ENCODE data around the gene GRID2IP. TPM values are rescaled to one million over a fixed set of nuclear protein-coding genes. Genes with fewer than 3 reads are reported as not detected.
A peak's percentile ranks its signal among the peaks of the same experiment; 100 is the strongest.
"Not testable (repeated sequence)": the region's sequence is repeated elsewhere in the genome, so short reads cannot be mapped to it uniquely, and the experiment has no call there.

Gene GRID2IP
- total RNA-seq, 1 experiment from 2014 or later, result 0.03 TPM

DNA sequence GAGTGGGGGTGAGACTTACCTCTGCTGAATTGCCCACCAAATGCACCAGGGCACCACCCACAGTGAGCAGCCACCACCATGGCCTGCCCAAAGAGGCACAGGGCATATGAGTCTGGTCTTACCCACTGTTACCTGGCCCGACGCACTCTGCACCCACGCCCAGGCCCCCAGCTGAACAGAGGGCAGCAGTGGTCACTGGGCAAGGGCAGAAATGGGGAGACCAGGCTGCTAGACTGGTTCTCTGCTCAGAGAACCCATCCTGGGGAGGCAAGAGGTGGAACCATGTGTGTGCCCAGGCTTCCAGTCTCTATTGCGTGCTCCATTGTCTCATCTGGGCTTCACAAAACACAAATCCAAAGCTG, 64.1 kb downstream of the GRID2IP start:
- no peak for DNase-seq (ENCODE audit: low spot score)

DNA sequence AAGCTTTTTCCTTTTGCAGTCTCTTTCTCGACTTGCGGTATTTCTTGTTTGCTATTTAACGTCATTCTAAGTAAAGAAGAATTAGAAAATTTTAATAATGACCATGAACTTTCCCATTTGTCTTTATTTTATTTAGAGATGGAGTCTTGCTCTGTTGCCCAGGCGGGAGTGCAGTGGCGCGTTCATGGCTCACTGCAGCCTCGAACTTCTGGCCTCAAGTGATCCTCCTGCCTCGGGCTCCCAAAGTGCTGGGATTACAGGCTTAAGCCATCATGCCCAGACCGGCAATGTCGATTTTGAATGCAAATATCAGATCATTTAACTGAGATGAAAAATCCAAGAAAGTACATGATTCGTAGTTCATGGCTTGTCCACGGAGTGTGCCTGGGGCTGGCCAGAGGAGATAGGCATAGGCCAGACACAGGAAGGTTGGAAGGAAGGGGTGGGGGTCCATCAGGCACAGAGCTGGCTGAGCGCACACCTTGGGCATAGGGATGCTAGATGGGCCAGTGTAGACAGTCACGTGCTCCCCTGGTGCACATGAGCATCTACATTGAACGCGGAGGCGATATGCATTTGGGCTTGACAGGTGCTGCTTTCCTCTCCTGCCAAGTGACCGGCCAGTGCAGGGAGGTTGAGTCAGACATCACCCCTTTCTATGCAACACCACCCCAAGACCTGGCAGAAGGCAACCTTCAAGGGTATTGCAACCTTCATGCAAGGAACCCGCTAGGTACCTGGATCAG, 64.7 kb downstream of the GRID2IP start:
- no peak for DNase-seq (ENCODE audit: low spot score)

DNA sequence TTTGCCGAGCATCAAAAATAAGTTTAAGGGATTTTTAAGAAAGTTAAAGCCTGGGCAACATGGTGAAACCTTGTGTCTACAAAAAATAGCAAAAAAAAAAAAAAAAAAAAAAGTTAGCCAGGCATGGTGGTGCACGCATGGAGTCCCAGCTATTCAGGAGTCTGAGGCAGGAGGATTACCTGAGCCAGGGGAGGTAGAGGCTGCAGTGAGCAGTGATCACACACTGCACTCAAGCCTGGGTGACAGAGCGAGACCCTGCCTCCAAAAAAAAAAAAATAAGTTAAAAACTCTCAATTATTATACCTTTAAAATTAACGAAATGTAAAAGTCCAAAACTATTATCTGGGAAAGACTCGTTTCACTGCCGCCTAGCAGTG, 68.5 kb downstream of the GRID2IP start:
- DNase-seq (ENCODE audit: low spot score), result no peak

DNA sequence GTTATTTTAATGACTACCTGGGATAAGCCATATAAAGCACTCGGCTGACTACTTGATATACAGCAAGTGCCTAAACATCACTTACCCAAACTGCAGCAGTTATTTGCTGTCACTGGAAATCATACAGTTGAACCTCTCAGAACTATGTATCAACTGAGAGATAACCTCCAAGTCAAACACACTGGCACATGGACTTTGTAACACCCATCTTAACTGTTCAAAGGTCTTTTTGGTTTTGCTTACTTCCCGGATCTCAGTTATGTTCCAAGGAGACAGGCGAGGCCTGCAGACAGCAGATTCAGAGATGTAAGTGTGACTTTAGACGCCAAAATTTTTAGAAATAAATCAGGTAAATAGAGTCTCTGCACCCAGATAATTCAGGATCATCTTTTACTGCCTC, 69.0 kb downstream of the GRID2IP start:
- no peak for DNase-seq (ENCODE audit: low spot score)

DNA sequence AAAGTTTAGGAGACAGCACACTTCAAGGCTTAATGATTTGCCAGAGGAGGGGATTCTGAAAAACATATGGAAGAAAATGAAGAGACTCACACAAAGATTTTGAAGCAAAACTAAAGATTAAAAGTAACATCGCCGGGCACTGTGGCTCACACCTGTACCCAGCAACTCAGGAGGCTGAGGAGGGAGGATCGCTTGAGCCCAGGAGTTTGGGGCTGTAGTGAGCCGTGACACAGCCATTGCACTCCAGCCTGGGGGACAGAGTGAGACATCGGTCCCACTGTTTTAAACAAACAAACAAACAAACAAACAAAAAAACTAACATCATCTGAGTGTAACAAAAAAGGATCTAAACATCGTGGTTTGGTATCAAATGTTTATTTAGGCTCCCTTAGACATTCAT, 69.8 kb downstream of the GRID2IP start:
- no peak for DNase-seq (ENCODE audit: low spot score)

DNA sequence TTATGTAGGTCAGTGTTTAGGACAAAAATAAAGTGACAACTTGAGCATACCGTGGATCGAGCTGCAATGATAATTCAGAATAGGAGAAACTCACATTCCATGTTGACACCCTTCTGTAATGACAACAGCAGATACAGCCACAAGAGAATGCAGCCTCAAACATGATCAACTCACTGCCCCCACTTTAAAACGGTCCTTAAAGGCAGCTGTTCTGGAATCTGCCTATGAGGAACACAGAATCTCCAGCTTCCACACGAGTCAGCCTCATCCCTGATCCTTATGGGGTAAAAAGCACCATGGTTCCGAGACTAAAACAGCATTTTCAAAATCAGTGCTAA, 71.0 kb downstream of the GRID2IP start:
- no peak for DNase-seq (ENCODE audit: low spot score)

DNA sequence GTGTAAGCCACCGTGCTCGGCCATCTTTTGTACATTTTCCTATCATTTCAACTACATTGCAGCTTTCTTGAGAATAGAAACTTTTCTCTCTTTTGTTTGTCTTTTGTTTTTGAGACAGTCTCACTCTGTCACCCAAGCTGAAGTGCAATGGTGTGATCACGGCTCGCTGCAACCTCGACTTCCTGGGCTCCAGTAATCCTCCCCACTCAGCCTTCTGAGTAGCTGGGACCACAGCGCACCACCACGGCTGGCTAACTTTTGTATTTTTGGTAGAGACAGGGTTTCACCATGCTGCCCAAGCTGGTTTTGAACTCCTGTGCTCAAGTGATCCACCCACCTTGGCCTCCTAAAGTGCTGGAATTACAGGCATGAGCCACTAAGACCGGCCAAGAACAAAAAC, 72.2 kb downstream of the GRID2IP start:
- DNase-seq (ENCODE audit: low spot score), result no peak

DNA sequence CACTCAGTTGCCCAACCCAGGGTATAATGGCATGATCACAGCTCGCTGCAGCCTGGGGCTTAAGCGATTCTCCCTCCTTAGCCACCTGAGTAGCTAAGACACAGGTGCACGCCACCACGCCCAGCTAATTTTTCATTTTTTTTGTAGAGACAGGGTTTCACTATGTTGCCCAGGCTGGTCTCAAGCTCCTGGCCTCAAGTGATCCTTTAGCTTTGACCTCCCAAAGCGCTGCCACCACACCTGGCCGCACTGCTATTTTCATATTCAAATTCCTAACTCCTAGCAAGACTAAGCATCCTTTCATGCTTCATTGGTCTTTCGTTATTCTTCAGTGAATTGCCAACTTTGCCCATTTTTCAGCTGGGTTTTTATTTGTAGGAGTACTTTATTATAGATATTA, 73.1 kb downstream of the GRID2IP start:
- no peak for DNase-seq (ENCODE audit: low spot score)

DNA sequence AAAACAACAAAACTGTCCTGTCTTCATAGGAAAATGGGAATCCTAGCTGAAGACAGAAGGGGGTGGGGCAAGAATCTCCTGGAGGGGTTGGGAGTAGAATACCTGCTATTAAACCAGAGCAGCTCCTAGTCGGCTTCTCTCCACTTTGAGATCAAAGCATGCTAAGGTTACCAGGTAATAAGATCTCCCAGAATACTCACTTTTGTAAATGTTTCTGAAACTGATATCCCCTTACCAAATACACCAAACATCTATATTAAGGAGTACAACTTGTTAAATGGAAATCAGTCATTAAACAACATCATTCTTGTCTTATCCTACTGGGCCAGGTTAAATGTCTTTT, 74.0 kb downstream of the GRID2IP start:
- no peak for DNase-seq (ENCODE audit: low spot score)

DNA sequence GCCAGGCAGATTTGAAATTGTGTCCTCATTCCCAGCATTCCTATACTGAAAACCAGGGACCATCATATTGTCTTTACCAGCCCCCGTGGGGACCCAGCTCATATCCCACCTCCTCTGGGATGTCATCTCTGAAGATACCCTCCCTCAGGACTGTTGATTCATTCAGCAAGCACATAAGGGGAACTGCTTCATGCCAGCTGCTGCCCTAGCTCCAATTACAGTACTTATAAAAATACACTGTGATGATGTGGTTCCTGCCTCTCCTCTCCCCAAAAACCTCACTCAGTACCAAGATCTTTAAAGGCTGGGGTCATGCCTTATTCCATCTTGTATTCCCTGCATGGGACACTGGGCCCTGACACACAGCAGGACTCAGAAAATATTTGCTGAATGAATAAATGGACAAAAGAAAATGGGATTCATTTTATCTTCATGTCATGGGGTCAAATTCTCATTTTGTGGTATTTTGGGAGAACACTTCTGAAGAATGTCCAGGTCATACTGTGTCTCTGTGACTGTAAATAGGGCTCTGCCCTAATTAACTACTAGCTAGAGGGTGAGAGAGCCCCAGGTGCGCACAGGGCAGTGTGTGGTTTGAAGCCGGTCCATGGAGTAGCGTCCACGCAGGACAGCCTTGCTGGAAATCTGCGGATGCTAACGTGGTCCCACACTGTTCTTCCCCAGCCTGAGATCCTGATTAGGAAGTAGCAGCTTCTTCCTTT, 74.5 kb downstream of the GRID2IP start:
- DNase-seq (ENCODE audit: low spot score), result no peak

DNA sequence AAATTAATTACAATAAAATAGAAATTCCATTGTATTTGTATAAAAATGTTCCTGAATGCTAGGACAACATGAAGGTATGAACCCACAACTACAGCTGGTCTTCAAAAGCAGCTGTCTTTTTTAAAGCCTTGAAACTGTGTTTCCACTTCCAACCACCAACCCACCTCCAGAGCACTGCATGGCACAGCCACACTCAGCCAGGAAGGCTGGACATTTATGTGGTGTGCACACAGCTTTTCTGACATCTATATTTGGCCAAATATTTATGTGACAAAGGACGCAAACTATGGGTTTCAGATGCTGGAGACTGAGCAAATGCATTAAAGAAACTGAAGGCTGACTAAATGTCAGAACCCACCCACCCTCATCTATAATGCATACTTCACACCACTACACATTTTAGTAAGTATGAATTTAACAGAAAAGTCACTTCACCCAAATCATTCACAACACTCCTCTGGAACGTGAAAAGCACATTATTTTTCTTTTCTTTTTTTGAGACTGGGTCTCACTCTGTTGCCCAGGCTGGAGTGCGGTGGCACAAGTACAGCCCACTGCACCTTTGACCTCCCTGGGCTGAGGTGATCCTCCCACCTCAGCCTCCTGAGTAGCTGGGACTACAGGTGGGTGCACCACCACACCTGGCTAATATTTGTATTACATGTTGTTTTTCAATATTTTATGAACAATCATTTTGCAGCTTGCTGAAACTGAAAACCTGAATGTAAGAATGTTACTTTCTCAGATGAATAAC, 75.7 kb downstream of the GRID2IP start:
- no peak for DNase-seq (ENCODE audit: low spot score)

DNA sequence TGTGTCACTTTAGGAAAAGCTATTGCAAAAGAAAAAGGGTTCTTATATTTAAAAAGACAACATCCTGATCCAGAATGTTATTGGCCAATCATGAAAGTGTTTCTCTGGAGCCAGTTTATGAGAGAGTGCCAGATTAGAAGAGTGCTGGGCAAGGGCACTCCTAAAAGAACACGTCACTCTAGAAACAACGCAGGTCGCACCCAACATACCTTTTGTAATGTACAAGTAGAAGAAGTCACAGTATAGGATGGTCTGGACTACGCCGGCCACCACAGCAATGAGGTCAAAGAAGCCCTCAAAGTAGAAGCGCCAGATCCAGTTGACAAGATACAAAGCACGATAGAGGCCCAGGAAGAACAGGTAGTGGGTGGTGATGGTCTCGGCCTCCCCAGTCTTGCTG, 85.4 kb downstream of the GRID2IP start:
- no peak for DNase-seq (ENCODE audit: low spot score)

DNA sequence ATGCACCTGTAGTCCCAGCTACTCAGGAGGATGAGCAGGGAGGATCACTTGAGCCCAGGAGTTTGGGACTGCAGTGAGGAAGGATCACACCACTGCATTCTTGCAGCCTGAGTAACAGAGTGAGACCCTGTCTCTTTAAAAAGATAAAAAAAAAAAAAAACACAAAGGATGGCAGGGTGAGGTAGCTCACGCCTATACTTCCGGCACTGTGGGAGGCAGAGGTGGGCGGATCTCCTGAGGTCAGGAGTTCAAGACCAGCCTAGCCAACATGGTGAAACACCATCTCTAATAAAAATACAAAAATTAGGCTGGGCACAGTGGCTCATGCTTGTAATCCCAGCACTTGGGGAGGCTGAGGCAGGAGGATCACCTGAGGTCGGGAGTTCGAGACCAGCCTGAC, 87.7 kb downstream of the GRID2IP start:
- DNase-seq (ENCODE audit: low spot score), result not testable (repeated sequence)

DNA sequence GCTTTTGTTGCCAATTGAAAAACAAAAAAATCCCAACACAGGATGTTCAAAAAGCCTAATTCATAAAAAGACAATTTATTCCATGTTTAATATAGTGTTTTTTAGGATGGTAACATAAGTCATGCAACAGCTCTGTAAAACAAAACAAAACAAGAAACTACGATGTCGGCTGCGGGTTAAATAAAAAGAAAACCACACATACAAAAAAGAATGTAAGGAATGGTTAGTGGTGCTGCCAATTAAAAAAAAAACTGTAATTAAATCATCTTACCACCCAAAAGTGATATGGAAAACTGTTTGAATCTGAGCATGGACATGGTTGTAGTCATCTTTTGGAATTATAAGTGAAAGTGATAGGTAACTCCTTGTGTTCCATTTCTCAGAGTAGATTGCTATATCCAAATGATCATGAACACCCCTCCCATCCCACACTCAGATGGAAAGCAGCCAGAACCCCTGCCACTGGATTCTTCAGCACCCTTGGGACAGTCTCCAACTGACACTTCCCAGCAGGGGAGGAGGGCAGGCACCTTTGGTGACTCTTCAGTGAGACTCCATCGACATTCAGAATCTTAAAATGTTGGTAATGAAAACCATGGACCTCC, 89.2 kb downstream of the GRID2IP start:
- peak; percentile 32 for DNase-seq (ENCODE audit: low spot score)

DNA sequence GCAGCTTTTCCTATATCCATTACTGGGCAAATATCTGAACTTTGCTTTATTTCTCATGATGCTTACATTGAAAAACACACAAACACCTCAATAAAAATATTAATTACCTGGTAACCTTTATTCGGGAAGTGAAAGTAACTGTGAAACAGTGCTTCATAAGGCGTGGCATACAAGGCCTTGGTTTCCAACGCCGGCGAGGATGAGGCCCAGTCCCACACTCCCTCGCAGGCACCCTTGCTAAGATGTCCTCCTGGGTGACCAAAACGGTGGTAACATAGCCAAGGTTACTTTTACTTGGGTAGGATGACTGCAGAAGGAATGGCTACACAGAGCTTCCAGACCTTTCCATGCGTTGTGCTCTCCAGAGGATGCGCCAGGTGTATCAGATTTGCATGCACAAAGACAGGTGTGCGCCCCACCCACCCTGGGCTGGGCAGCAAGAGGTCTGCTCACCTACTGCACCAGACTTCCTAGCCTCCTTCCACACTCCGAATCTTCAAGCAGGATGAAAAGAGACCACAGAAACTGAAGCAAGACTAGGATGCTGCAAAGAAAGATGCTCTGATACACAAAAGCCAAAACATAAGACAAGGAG, 90.2 kb downstream of the GRID2IP start:
- DNase-seq (ENCODE audit: low spot score), result no peak

DNA sequence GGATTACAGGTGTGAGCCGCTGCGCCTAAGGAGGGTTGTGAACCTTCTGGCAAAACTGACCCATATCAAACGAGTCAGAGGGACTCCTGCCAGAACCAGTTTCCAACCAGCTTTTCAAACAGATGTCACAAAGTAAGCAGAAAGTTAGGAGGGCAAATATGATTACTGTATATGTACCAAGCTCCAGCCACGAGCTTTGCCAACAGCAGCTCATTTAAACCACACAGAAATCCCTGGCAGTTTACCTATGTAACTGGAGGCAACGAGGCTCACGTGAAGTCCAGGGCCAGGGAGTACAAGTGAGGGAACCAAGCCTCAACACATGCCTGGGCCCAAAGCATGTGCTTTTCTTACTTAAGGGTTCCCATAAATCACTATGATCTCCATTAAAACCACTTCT, 91.0 kb downstream of the GRID2IP start:
- DNase-seq (ENCODE audit: low spot score), result no peak

DNA sequence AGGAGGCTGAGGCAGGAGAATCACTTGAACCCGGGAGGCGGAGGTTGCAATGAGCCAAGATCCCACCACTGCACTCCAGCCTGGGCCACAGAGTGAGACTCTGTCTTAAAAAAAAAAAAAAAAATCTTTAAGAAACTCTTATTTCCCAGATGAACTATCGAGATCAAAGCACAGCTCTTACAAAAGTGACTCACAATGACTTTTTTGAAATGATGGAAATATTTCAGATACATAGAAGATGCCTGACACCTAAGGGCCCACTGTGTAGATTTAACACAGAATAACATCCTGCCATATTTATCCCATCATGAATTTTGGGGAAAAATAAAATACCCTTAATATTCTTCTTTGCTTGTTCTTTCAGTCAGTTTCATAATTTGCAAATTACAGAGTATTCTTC, 92.6 kb downstream of the GRID2IP start:
- not testable (repeated sequence) for DNase-seq (ENCODE audit: low spot score)

DNA sequence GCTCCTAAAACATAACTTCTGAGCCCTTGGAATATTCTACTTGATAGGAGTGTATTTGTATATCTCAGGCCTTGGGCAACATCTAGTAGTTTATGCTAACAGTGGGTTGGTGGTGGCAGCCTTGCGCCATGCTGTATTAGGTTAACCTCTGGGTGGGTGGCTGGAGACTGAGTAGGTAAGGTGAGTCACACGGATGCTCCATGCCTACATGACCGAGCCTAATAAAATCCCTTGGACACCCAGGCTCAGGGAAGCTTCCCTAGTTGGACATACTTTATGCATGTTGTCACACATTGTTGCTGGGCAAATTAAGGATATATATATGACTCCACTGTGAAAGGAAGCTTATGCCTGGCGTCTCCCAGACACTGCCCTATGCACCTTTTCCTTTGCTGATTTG, 97.5 kb downstream of the GRID2IP start:
- DNase-seq (ENCODE audit: low spot score), result peak; percentile 86

DNA sequence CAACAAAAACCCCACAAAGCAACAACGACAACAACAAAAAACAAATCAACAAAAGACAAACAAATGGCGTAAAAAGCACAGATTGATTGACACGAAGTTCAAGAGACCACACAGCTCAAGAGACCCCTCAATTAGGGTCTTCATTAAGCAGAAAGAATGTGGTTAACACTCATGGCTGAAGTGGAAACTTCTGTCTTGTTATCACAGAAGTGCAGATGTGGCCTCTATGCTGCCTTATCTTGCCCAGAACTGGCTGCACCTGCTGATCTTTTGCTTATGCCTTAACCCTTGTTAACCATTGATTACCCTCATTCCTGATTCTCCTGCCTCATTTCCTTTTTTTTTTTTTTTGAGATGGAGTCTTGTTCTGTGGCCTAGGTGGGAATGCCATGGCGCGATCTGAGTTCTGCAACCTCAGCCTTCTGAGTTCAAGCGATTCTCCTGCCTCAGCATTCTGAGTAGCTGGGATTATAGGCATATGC, 100.0 kb downstream of the GRID2IP start:
- DNase-seq (ENCODE audit: low spot score), result no peak

DNA sequence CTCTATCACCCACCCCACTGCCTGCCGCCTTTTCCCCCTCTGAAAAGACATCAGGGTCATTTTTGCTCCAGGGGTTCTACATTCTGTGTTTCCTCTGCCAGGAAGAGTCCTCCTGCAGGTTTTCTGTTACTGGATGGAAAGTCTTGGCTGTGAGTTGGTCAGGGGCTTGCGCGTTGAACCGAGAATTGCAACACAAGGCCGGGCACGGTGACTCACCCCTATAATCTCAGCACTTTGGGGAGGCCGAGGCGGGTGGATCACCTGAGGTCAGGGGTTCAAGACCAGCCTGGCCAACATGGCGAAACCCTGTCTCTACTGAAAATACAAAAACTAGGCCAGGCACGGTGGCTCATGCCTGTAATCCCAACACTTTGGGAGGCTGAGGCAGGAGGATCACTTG, 100.7 kb downstream of the GRID2IP start:
- DNase-seq (ENCODE audit: low spot score), result not testable (repeated sequence)

DNA sequence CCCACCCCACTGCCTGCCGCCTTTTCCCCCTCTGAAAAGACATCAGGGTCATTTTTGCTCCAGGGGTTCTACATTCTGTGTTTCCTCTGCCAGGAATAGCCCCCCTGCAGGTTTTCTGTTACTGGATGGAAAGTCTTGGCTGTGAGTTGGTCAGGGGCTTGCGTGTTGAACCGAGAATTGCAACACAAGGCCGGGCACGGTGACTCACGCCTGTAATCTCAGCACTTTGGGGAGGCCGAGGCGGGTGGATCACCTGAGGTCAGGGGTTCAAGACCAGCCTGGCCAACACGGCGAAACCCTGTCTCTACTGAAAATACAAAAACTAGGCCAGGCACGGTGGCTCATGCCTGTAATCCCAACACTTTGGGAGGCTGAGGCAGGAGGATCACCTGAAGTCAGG, 101.4 kb downstream of the GRID2IP start:
- not testable (repeated sequence) for DNase-seq (ENCODE audit: low spot score)

DNA sequence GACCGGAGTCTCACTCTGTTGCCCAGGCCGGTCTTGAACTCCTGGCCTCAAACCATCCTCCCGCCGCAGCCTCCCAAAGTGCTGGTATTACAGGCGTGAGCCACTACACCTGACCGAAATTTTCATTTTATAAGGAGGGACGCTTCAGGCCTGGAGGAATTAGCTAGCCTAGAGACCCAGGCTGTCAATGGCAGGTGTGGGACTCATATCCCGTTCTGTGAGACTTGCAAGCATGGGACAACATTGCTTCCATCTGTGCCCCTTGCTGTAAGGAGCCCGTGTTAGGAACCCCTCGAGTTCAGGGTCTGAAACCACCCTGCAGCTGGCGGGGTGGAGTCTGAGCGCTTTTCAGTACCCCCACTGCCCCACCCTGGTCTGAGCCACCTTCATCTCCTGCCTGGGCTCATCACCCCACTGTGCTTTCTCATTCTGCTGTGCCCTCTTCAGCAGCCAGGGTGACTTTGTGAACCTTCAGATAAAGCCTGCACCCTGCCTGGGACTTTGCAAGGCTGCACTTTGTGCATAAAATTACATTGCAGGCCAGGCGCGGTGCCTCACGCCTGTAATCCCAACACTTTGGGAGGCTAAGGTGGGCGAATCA, 102.2 kb downstream of the GRID2IP start:
- DNase-seq (ENCODE audit: low spot score), result no peak

Measured in A172 (cell line).